Esophagus muscularis mucosa (tissue), 3 donors: ENCODE measurements around the gene CAMK1D.

Source experiments
- POLR2A ChIP-seq: fragments of 450-650 bp; IDR thresholded peaks from one replicate; pipeline ENCODE4 v1.6.1; 2017; ENCODE audit warnings: antibody characterized with exemption, moderate library complexity, mild to moderate bottlenecking, low read depth
- POLR2AphosphoS5 ChIP-seq, 2 donors: sonication (generic); formaldehyde crosslinking; IDR thresholded peaks; one replicate each; pipeline ENCODE4 v1.6.1; 2017; ENCODE audit warnings: antibody characterized with exemption in 2 of 2
- TF ChIP-seq, protein P1 (sequence below), 3 experiments: fragments of 200-600 bp in 2 of 3; fragments of 450-650 bp in 1 of 3; sonication (generic) in 2 of 3; IDR thresholded peaks; one replicate each; pipeline ENCODE4 v1.5.1; 2017 to 2019; ENCODE audit warnings: antibody characterized with exemption in 3 of 3, mild to moderate bottlenecking in 2 of 3, moderate library complexity in 1 of 3

DNA sequence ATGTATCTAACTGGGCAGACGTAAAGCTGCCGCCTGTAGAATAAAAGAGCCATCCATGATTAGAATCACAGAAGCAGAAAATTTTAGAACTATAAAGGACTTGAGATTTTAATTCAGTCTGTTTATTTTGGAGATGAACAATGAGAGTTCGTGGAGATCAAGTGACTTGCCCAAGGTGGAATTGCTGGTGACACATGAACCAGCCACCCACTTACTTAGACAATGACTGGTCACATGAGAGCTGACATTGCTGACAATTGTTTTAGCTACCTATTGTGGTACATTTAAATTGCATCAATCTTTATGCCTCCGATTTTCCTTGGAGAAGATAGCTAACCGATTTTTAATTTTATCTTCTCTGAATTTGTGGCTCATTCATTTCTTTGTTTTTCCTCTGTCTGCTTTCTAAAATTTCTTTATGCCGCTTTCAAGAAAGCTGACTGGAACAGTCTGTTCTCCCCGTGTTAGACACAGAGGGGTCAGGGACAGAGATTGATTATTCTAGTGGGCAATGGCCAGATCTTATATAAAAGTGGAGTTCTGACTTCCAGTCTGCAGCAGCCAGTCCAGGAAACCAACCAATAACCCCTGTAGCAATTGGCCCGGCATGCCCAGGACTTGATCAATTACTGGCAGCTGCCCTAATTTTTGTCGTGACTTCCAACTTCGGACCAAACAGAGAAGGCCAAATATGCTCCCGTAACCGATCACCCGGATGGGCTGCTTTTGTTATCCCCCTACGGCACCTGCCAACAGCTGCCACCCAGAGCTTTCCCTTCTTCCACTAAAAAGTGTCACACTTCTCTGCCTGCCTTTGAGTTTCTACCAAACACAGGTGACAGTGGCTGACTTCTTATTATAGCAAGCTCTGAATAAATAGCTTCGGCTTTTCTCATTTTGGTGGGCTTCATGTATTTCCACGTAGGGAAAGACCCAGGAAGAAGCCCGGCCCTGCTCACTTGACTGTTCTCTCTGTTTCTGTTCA lies 241.6 kb downstream of the CAMK1D start:
- TF ChIP-seq, protein P1, sequence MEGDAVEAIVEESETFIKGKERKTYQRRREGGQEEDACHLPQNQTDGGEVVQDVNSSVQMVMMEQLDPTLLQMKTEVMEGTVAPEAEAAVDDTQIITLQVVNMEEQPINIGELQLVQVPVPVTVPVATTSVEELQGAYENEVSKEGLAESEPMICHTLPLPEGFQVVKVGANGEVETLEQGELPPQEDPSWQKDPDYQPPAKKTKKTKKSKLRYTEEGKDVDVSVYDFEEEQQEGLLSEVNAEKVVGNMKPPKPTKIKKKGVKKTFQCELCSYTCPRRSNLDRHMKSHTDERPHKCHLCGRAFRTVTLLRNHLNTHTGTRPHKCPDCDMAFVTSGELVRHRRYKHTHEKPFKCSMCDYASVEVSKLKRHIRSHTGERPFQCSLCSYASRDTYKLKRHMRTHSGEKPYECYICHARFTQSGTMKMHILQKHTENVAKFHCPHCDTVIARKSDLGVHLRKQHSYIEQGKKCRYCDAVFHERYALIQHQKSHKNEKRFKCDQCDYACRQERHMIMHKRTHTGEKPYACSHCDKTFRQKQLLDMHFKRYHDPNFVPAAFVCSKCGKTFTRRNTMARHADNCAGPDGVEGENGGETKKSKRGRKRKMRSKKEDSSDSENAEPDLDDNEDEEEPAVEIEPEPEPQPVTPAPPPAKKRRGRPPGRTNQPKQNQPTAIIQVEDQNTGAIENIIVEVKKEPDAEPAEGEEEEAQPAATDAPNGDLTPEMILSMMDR (IDR thresholded peaks at IDR 0.05): no peak
- TF ChIP-seq POLR2AphosphoS5 (IDR thresholded peaks at IDR 0.05) (no peak), POLR2A (no peak)
